HG03066 (cell line): ENCODE results near the gene OR2L2.
"Not testable (repeated sequence)": the region's sequence is repeated elsewhere in the genome, so short reads cannot be mapped to it uniquely, and the experiment has no call there.

Experiments
- ATAC-seq: cut with Tn5 transposase; IDR thresholded peaks from one replicate; pipeline ENCODE4 v1.9.1; 2021; ENCODE audit warnings: low read depth; ENCODE audit not compliant: unreplicated experiment

OR2L2 gene, protein sequence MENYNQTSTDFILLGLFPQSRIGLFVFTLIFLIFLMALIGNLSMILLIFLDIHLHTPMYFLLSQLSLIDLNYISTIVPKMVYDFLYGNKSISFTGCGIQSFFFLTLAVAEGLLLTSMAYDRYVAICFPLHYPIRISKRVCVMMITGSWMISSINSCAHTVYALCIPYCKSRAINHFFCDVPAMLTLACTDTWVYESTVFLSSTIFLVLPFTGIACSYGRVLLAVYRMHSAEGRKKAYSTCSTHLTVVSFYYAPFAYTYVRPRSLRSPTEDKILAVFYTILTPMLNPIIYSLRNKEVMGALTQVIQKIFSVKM

DNA sequence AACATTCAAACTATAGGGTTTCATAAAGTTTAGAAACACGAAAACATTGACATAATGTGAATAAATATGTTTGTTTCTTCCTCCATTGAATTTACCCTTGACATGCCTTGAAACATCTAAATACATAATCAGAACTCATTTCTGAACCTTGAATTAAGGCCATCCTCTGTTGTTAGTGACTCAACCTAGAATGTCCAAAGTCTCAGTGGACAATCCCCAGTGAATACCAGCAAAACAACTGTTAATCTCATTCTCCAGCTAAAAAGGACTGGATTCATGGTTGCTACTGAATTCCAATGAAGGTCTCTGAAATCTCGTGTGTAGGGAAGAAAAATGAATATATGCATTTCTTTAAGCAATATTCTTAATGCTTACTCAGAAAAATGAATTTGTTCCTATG lies at the start of gene OR2L2:
Gene OR2L2 (plus strand): TSS at position 301 of the 400 bp plus-strand sequence. CDS start 8,198 bp downstream, outside the sequence.
- no peak for ATAC-seq

- no peak for ATAC-seq
Measured at GRCh38 chr1:247992986-247993385, 36.9 kb upstream of the OR2L2 start.

DNA sequence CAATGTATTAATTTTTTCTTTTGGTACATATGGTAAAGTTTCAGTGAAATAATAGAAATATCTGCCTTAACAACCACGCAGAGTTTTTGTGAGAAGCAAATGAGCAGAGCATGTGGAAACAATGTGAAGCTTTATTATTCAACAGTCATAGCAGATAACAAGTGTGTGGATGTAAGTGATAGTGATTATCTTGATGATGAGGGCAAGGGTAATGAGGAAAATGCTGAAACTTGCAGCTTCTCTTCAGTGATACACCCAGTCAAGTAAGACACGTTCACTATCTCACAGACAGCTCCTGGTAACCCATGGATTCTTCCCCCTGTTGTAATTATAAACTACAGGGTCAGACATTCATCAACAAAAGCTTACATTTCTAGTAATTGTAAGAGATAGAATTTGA lies 31.1 kb upstream of the OR2L2 start:
- ATAC-seq: no peak

GRCh38 chr1:248000169-248000568 lies 29.7 kb upstream of the OR2L2 start:
- ATAC-seq: no peak

GRCh38 chr1:248007778-248008177 lies 22.1 kb upstream of the OR2L2 start:
- no peak for ATAC-seq

- ATAC-seq: no peak
Measured at GRCh38 chr1:248009681-248010080, 20.2 kb upstream of the OR2L2 start.

GRCh38 chr1:248013229-248013710 lies 16.6 kb upstream of the OR2L2 start, which contains the start of gene OR2L5:
Gene OR2L5, plus strand, starts transcription at chr1:248013660. Its CDS starts 8,288 bp downstream, at chr1:248021948.
- no peak for ATAC-seq

GRCh38 chr1:248015803-248016202 lies 14.1 kb upstream of the OR2L2 start:
- ATAC-seq: no peak

GRCh38 chr1:248045209-248045608 lies 15.3 kb downstream of the OR2L2 start:
- ATAC-seq: no peak

DNA sequence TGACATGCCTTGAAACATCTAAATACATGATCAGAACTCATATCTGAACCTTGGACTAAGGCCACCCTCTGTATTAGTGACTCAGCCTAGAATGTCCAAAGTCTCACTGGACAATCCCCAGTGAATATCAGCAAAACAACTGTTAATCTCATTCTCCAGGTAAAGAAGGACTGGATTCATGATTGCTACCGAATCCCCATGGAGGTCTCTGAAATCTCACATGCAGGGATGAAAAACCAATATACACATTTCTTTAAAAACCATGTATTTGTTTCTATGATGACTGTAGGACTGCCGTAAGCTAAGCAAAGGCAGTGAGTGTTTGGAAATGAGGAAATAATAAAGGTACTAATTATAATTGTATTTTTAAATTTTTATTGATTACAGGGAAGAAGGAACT lies 16.7 kb downstream of the OR2L2 start, which contains the start of gene OR2L3:
Gene OR2L3 (plus strand): TSS at position 301 of the 400 bp plus-strand sequence. CDS start 13,846 bp downstream, outside the sequence.
- no peak for ATAC-seq

DNA sequence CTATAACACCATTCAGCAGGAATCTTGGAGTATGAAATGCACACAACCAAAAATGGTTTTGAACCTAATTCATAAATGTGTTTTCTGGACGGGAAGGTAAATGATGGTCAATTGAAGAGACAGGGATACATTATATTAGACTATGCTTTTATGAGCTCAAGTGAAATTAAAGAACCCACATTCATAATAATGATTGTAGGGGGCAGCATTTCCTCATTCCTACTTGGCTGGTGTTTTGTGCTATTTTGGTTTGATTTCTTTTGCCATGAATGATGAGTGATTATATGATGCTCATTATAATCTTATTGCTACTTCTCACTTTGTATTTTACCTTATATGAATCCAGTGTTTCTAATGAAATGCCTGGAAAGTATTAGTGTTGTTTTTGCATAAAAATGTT lies 17.1 kb downstream of the OR2L2 start:
- ATAC-seq: no peak

- ATAC-seq: no peak
Measured at GRCh38 chr1:248054671-248055070, 24.8 kb downstream of the OR2L2 start.

GRCh38 chr1:248055261-248055660 lies 25.4 kb downstream of the OR2L2 start:
- no peak for ATAC-seq

DNA sequence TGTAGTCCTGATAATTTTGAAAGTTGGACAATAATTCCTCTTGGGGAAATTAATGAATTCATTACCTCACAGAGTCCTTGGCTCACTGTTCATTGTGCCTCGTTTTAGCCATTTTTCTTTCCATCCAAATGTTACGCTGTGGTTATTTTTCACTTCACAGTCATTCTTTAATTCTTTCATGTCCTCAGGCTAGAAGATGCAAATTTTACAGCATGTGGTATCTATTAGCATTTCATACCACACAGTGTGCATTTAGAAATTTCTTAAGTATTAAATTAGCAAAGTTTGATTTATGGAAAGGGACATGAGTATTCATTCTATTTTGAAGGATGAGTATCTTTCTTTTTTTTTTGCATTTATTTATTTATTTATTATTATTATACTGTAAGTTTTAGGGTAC lies 35.2 kb downstream of the OR2L2 start:
- no peak for ATAC-seq

- ATAC-seq: no peak
Measured at GRCh38 chr1:248065604-248066003, 35.7 kb downstream of the OR2L2 start.

DNA sequence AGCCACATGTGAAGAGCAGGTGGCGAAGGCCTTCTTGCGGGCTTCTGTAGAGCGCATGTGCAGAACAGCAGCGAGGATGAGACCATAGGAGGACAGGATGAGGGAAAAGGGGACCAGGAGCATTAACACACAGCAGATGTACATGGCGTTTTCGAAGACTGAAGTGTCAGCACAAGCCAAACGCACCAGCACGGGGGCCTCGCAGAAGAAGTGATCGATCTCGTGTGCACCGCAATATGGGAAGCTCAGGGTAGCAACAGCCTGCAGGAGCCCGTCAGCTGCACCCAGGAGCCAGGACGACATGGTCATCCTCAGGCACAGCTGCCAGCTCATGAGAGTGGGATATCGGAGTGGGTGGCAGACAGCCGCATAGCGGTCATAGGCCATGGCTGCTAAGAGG lies 54.0 kb downstream of the OR2L2 start:
- not testable (repeated sequence) for ATAC-seq
